ENCODE results near the gene GPC5. TPM values are rescaled to one million over a fixed set of nuclear protein-coding genes. Genes with fewer than 3 reads are reported as not detected.
"Not testable (repeated sequence)": the region's sequence is repeated elsewhere in the genome, so short reads cannot be mapped to it uniquely, and the experiment has no call there.

GPC5 gene
- total RNA-seq, 2 donors from 2014 or later = 0.22 to 0.51 TPM

- H3K36me3 ChIP-seq (ENCODE audit: control insufficient read depth, insufficient read depth, low read length) = no peaks in the 10 kb centered on the region
- no peaks in the 10 kb centered on the region for H3K27me3 ChIP-seq (ENCODE audit: control insufficient read depth, insufficient read depth, low read length, poor library complexity, severe bottlenecking)
- TF ChIP-seq, protein P1, sequence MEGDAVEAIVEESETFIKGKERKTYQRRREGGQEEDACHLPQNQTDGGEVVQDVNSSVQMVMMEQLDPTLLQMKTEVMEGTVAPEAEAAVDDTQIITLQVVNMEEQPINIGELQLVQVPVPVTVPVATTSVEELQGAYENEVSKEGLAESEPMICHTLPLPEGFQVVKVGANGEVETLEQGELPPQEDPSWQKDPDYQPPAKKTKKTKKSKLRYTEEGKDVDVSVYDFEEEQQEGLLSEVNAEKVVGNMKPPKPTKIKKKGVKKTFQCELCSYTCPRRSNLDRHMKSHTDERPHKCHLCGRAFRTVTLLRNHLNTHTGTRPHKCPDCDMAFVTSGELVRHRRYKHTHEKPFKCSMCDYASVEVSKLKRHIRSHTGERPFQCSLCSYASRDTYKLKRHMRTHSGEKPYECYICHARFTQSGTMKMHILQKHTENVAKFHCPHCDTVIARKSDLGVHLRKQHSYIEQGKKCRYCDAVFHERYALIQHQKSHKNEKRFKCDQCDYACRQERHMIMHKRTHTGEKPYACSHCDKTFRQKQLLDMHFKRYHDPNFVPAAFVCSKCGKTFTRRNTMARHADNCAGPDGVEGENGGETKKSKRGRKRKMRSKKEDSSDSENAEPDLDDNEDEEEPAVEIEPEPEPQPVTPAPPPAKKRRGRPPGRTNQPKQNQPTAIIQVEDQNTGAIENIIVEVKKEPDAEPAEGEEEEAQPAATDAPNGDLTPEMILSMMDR (conservative IDR thresholded peaks at IDR 0.05) = no peak
- H3K9me3 ChIP-seq (ENCODE audit: control insufficient read depth, low read length) = no peaks in the 10 kb centered on the region
- no peaks in the 10 kb centered on the region for H3K4me1 ChIP-seq (ENCODE audit: control insufficient read depth, insufficient read depth, low read length)
- no peak overlapping the region for H3K4me3 ChIP-seq (ENCODE audit: low read length)
- H3K9me3 Mint-ChIP-seq = no peaks in the 10 kb centered on the region
- 83 to 94% methylated on average over 1 of the region's 1 CpG for WGBS, 2 experiments (ENCODE audit: insufficient coverage in 1 of 2, insufficient read length in 1 of 2)
- no peak overlapping the region for H3K27ac ChIP-seq (ENCODE audit: low read depth, low read length)
- H3K4me3 Mint-ChIP-seq = no peak overlapping the region
- no peak overlapping the region for H3K27ac Mint-ChIP-seq
- no peaks in the 10 kb centered on the region for H3K27me3 Mint-ChIP-seq (ENCODE audit: insufficient read depth)
- H3K9ac ChIP-seq (ENCODE audit: extremely low read depth, low read length, poor library complexity, severe bottlenecking) = no peak overlapping the region
- H3K4me1 Mint-ChIP-seq = no peaks in the 10 kb centered on the region
- no peak for DNase-seq
- H3K36me3 Mint-ChIP-seq (ENCODE audit: low read depth) = no peaks in the 10 kb centered on the region
These were observed 873.8 kb downstream of the GPC5 start for GRCh38 chr13:92272177-92272576.

GRCh38 chr13:92280986-92281385 lies 882.6 kb downstream of the GPC5 start:
- H3K27ac Mint-ChIP-seq; H3K27ac ChIP-seq (ENCODE audit: low read depth, low read length); H3K4me1 Mint-ChIP-seq; H3K27me3 Mint-ChIP-seq (ENCODE audit: insufficient read depth); H3K4me3 ChIP-seq (ENCODE audit: low read length); H3K9me3 ChIP-seq (ENCODE audit: control insufficient read depth, low read length); H3K27me3 ChIP-seq (ENCODE audit: control insufficient read depth, insufficient read depth, low read length, poor library complexity, severe bottlenecking); H3K9ac ChIP-seq (ENCODE audit: extremely low read depth, low read length, poor library complexity, severe bottlenecking); H3K36me3 Mint-ChIP-seq (ENCODE audit: low read depth); H3K4me1 ChIP-seq (ENCODE audit: control insufficient read depth, insufficient read depth, low read length); H3K36me3 ChIP-seq (ENCODE audit: control insufficient read depth, insufficient read depth, low read length); H3K9me3 Mint-ChIP-seq: not testable (repeated sequence)
- H3K4me3 Mint-ChIP-seq = peak overlapping the region; percentile 37
- peak; percentile 72 for DNase-seq
- WGBS, 2 experiments (ENCODE audit: insufficient coverage in 1 of 2, insufficient read length in 1 of 2) = 85 to 90% methylated on average over 3 to 8 of the region's 8 CpGs

DNA sequence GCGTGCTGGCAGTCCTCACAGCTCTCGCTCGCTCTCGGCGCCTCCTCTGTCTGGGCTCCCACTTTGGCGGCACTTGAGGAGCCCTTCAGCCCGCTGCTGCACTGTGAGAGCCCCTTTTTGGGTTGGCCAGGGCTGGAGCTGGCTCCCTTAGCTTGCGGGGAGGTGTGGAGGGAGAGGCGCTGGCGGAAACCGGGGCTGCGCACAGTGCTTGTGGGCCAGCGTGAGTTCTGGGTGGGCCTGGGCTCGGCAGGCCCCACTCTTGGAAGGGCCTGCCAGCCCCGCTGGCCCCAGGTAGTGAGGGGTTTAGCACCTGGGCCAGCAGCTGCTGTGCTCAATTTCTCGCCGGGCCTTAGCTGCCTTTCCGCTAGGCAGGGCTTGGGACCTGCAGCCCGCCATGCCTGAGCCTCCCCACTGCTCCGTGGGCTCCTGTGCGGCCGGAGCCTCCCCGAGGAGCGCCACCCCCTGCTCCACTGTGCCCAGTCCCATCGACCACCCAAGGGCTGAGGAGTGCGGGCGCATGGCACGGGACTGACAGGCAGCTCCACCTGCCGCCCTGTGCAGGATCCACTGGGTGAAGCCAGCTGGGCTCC lies 892.4 kb downstream of the GPC5 start:
- H3K27ac Mint-ChIP-seq; H3K4me3 Mint-ChIP-seq; DNase-seq; H3K27ac ChIP-seq (ENCODE audit: low read depth, low read length); H3K4me3 ChIP-seq (ENCODE audit: low read length); H3K36me3 Mint-ChIP-seq (ENCODE audit: low read depth); H3K27me3 ChIP-seq (ENCODE audit: control insufficient read depth, insufficient read depth, low read length, poor library complexity, severe bottlenecking); H3K4me1 Mint-ChIP-seq; H3K9me3 ChIP-seq (ENCODE audit: control insufficient read depth, low read length); H3K4me1 ChIP-seq (ENCODE audit: control insufficient read depth, insufficient read depth, low read length); H3K36me3 ChIP-seq (ENCODE audit: control insufficient read depth, insufficient read depth, low read length); H3K27me3 Mint-ChIP-seq (ENCODE audit: insufficient read depth); H3K9ac ChIP-seq (ENCODE audit: extremely low read depth, low read length, poor library complexity, severe bottlenecking): not testable (repeated sequence)
- 95 to 98% methylated on average over 13 to 29 of the region's 29 CpGs for WGBS, 2 experiments (ENCODE audit: insufficient coverage in 1 of 2, insufficient read length in 1 of 2)
- peaks cover 26% of the 10 kb centered on the region for H3K9me3 Mint-ChIP-seq

DNA sequence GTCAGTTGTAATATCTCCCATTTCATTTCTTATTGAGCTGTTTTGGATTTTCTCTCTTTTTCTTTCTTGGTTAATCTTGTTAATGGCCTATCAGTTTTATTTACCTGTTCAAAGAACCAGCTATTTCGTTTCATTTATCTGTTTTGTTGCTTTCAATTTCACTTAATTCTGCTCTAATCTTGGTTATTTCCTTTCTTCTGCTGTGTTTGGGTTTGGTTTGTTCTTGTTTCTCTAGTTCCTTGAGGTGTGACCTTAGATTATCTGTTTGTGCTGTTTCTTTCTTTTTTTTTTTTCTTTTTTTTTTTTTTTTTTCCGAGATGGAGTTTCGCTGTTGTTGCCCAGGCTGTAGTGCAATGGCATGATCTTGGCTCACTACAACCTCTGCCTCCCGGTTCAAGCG lies 896.1 kb downstream of the GPC5 start:
- H3K27ac Mint-ChIP-seq; H3K4me1 Mint-ChIP-seq; H3K27ac ChIP-seq (ENCODE audit: low read depth, low read length); H3K36me3 Mint-ChIP-seq (ENCODE audit: low read depth); H3K27me3 ChIP-seq (ENCODE audit: control insufficient read depth, insufficient read depth, low read length, poor library complexity, severe bottlenecking); H3K9me3 ChIP-seq (ENCODE audit: control insufficient read depth, low read length); H3K4me3 Mint-ChIP-seq; H3K4me3 ChIP-seq (ENCODE audit: low read length); H3K4me1 ChIP-seq (ENCODE audit: control insufficient read depth, insufficient read depth, low read length); H3K36me3 ChIP-seq (ENCODE audit: control insufficient read depth, insufficient read depth, low read length); H3K9ac ChIP-seq (ENCODE audit: extremely low read depth, low read length, poor library complexity, severe bottlenecking); H3K27me3 Mint-ChIP-seq (ENCODE audit: insufficient read depth); DNase-seq: not testable (repeated sequence)
- peaks cover 24% of the 10 kb centered on the region for H3K9me3 Mint-ChIP-seq
- WGBS, 2 experiments (ENCODE audit: insufficient coverage in 1 of 2, insufficient read length in 1 of 2) = 84 to 100% methylated on average over 2 to 5 of the region's 5 CpGs

GRCh38 chr13:92296154-92296671 lies 897.8 kb downstream of the GPC5 start:
- not testable (repeated sequence) for H3K4me1 Mint-ChIP-seq; H3K36me3 Mint-ChIP-seq (ENCODE audit: low read depth); H3K27ac ChIP-seq (ENCODE audit: low read depth, low read length); H3K27me3 ChIP-seq (ENCODE audit: control insufficient read depth, insufficient read depth, low read length, poor library complexity, severe bottlenecking); H3K27me3 Mint-ChIP-seq (ENCODE audit: insufficient read depth); H3K4me1 ChIP-seq (ENCODE audit: control insufficient read depth, insufficient read depth, low read length); H3K36me3 ChIP-seq (ENCODE audit: control insufficient read depth, insufficient read depth, low read length); H3K9me3 ChIP-seq (ENCODE audit: control insufficient read depth, low read length); H3K4me3 Mint-ChIP-seq; H3K9ac ChIP-seq (ENCODE audit: extremely low read depth, low read length, poor library complexity, severe bottlenecking); H3K27ac Mint-ChIP-seq; H3K4me3 ChIP-seq (ENCODE audit: low read length)
- peaks cover 23% of the 10 kb centered on the region for H3K9me3 Mint-ChIP-seq
- WGBS, 2 experiments (ENCODE audit: insufficient coverage in 1 of 2, insufficient read length in 1 of 2) = 83 to 100% methylated on average over 1 to 3 of the region's 3 CpGs
- peak; percentile 49 for DNase-seq
